Measurements from ENCODE around the gene UPP2.

GRCh38 chr2:158091647-158092046 is 10.0 kb upstream of the UPP2 start:
- no peak for TF ChIP-seq POLR2AphosphoS5 (IDR thresholded peaks at IDR 0.05; ENCODE audit: borderline replicate concordance, low read depth, low read length)
- TF ChIP-seq EZH2 (IDR thresholded peaks at IDR 0.05), result no peak
